SKM-1 treated with dmso at 0.1 percent for 144 hours (cell line): ENCODE data around the gene LY6G6D.

ENCODE experiments used
- DNase-seq: peaks from one replicate; lab custom pipeline; 2025; ENCODE audit not compliant: unreplicated experiment; lab: John Stamatoyannopoulos, UW

LY6G6D gene

GRCh38 chr6:31734247-31734820 is 19.2 kb downstream of the LY6G6D start:
- DNase-seq = no peak

- peak; percentile 74 for DNase-seq
Measured at GRCh38 chr6:31734821-31735406, 19.8 kb downstream of the LY6G6D start.

- peak; percentile 82 for DNase-seq
Measured at GRCh38 chr6:31736021-31736767, 21.0 kb downstream of the LY6G6D start, which contains the start of gene CLIC1. Gene CLIC1, minus strand, starts transcription at chr6:31736530. Its CDS starts 230 bp downstream, at chr6:31736300.

GRCh38 chr6:31736768-31737314 is 21.7 kb downstream of the LY6G6D start:
- no peak for DNase-seq

- DNase-seq = peak; percentile 74
Measured at GRCh38 chr6:31737315-31737990, 22.3 kb downstream of the LY6G6D start.

- DNase-seq = peak; percentile 98
Measured at GRCh38 chr6:31737991-31738979, 23.1 kb downstream of the LY6G6D start.

- DNase-seq = peak; percentile 99
Measured at GRCh38 chr6:31739639-31740396, 24.7 kb downstream of the LY6G6D start, which contains the start of gene MSH5. Gene MSH5, plus strand, starts transcription at chr6:31740005. Its CDS starts 462 bp downstream, at chr6:31740467.

- peak; percentile 75 for DNase-seq
Measured at GRCh38 chr6:31740397-31741223, 25.5 kb downstream of the LY6G6D start.

- DNase-seq = no peak
Measured at GRCh38 chr6:31741815-31742214, 26.7 kb downstream of the LY6G6D start.

GRCh38 chr6:31742894-31743293 is 27.7 kb downstream of the LY6G6D start:
- no peak for DNase-seq

- no peak for DNase-seq
Measured at GRCh38 chr6:31744422-31744821, 29.3 kb downstream of the LY6G6D start.

GRCh38 chr6:31749301-31750036 is 34.3 kb downstream of the LY6G6D start:
- no peak for DNase-seq

- no peak for DNase-seq
Measured at GRCh38 chr6:31750411-31751022, 35.4 kb downstream of the LY6G6D start.

- DNase-seq = no peak
Measured at GRCh38 chr6:31752739-31753319, 37.7 kb downstream of the LY6G6D start.

GRCh38 chr6:31758281-31758680 is 43.1 kb downstream of the LY6G6D start:
- no peak for DNase-seq

GRCh38 chr6:31760790-31761189 is 45.6 kb downstream of the LY6G6D start:
- DNase-seq = no peak

GRCh38 chr6:31761343-31761742 is 46.2 kb downstream of the LY6G6D start:
- no peak for DNase-seq
